HS-5 (cell line): Measurements from ENCODE around the gene STAT1.
A peak's percentile ranks its signal among the peaks of the same experiment; 100 is the strongest.
"Not testable (repeated sequence)": the region's sequence is repeated elsewhere in the genome, so short reads cannot be mapped to it uniquely, and the experiment has no call there.

Experiments used
- DNase-seq: peaks from one replicate; pipeline ENCODE4 v3.0.0-alpha.2; 2012; ENCODE audit warnings: low read depth

Gene STAT1

DNA sequence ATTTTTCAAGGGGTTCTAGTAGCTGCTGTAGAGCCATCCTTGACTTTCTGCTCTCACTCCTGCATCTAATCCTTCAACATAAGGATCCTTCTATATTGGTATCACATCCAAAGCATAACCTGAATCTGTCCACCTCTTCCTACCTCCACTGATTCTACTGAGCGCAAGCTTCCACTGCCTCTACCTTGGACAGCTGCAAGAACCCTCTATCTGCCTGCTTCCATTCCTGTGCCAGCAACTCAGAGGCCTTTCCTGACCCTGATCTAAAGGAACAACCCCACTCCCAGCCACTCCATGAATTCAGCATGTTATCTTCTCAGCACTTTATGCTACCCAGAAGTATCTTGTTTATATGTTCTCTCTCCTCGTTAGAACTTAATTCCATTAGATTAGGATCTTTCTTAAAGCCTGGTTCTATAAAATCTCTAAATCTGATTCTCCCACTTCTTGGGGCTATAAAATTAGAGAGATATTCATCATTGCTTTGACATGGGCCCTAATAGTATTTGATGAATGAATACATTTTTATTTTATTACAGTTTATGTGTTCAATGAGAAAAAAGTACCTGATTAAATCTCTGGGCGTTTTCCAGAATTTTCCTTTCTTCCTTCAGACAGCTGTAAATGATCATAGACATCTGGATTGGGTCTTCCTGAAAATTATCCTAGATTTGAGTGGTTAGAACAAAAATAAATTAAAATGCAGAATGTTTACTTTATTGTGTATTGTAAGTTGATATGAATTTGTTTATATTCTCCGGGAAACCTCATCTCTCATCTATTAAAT lies 6.8 kb downstream of the STAT1 start:
- no peak for DNase-seq

DNA sequence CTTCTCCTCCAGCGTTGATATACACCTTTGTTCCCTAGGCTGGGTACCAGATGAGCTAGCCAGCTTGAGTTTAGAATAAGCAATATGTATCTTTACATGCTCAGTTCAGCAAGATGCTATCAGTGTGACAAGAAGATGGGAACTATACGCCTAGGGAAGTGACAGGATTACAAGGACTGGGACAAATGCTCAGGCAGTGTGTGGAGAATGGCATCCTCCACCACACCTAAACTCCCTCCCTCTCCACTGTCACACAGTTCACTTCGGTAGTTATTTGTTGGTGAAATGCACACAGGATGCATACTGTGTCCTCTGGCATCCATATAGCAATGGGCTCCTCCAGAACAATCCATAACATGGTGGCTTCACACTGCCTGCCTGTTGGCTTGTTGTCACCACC lies 7.7 kb downstream of the STAT1 start:
- no peak for DNase-seq

DNA sequence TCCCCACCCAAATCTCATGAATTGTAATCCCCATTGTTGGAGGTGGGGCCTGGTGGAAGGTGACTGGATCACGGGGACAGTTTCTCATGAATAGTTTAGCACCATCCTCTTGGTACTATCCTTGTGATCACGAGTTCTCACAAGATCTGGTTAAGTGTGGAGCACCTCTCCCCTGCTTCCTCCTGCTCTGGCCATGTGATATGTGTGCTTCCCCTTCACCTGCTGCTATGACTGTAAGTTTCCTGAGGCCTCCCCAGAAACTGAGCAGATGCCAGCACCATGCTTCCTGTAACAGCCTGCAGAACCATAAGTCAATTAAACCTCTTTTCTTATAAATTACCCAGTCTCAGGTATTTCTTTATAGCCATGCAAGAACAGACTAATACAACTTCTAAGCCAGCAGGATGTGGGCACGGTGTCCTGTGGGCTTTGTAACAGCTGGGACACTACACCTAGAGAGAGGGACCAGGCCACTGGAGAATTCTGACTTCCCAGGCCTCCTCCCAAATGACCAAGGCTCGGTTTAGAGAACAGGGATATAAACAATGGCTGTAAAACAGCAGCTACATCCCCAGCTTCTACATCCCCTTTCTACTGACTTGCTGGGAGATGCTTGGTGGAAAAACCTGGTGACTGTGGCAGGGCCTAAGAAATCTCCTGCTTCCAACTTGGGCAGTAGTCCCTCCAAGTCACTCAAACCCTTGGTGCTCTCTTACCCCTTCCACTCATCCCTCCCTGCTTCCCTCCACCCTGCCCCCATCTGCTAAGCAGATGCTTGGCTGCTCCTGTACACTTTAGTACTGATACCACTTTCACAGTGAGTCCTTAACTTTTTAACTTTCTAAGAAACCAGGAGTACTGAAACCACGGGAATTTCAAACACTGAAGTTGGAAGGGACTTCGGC lies 10.3 kb downstream of the STAT1 start:
- DNase-seq, result no peak

DNA sequence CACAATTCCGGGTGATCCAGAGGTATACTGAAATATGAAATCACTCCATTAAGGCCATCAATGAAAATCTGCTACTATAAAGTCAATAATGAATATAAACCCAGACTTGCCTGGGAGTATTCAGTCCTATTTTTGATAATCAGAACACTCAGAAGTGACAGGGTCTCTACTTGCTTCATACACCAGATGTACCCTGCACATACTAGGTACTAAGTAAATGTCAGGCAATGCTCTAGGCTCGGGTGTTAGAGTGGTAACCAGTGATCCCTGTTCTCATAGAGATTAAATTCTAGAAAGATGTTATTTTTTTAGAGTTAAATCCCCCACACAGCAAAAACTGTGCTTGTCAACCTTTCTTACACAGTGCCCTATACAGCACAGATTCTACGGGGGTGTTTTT lies 12.3 kb downstream of the STAT1 start:
- DNase-seq, result no peak

DNA sequence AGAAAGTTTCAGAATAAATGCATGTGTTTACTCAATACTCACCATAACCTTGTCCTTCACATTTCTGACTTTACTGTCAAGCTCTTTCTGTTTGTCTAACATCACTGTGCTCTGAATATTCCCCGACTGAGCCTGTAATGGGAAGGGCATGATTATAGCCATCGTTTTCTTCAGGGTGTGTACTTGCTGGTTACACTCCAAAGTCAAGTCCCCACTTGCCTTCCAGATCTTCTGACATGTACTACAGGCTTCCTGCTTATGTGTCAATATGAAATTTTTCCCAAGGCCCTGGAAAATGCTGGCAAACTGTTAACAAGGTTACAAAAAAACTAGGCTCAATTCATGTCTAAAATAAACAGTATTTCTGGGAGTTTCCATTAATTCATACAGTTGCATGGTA lies 12.9 kb downstream of the STAT1 start:
- no peak for DNase-seq

DNA sequence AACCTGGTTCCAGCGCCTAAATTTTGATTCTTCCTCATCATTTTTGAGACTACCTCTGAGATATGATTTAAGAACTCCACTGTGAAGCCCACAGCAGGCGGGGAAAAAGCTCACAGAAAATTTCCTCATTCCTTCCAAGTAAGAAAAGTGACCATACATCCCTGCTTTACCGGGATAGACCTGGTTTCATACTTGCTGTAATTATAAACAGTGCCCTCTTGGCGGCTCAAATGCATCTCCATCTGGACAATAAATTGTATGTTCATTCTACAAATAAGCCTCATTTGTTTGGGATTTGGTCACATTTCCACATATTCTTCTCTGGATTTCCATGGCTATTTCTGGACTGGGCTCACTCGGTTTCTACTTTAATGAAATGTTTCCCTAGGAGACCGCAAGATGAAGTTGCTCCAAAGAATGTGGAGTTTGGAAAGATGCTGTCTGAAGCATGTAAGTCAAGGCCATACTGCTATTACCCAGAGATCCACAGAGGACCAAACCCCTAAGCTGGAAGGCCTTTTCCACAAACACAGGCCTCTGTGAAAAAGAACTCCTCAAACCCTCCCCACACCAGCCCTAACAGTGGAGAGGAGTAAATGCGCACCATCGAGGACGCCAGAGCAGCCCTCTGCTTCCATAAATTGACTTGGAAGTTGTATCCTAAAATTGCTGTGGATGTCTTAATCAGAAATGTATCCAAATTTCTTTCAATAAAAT lies 13.9 kb downstream of the STAT1 start:
- DNase-seq, result no peak

DNA sequence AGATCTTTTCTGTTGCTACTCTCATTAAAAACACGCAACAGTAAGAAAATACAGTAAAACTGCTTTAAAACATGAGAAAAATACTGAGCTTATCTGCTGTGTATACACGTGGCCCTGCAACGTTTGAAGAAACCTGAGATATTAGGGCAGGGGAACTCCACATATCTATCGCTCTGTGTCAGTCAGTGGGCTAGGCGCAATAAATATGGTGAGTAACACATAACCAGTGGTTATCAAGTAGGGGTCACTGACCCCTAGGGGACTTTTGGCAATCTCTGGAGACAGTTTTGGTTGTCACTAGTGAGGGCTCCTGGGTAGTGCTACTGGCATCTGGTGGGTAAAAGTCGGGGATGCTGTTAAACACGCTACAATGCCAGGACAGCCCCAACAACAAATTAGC lies 14.9 kb downstream of the STAT1 start:
- no peak for DNase-seq

DNA sequence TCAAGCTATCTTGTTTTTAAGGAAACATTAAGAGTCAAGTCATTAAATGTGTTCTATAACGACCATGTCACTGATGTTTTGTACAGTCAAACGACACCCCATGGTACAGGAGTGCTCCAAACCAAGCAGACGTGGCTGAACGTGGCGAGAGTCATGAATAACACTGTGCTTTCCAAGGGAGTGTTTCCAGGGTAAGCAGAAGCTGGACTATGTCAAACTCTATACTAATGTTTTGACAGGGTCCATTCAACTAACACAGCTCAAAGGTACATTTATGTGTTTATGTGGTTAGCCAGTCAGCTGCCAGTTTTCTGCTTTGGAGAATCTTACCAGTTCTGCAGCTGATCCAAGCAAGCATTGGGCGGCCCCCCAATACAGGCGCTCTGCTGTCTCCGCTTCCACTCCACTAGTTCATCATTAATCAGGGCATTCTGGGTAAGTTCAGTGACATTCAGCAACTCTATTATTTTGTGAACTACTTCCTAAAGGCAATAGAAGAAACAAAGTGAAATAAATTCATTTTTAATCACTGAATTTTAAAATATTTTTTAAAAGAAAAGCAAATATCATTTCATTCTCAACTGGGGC lies 16.4 kb downstream of the STAT1 start:
- no peak for DNase-seq

DNA sequence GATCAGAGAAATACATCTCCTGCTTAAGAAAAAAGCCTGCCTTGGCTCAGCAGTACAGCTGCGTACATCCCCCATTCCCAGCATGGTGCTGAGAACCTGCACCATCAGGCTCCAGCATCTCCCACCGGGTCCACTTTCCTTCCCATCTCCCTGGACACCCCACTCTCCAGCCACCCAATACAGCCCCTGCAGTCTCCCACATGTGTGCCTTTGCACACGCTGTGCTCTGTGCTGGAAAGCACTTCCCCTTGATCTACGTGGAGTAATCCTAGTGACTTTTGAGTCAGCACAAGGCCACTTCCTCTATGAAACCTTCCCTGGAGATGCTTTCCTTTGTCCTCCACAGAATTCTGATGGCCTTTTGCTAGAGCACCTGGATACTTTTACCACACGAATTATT lies 17.0 kb downstream of the STAT1 start:
- no peak for DNase-seq

DNA sequence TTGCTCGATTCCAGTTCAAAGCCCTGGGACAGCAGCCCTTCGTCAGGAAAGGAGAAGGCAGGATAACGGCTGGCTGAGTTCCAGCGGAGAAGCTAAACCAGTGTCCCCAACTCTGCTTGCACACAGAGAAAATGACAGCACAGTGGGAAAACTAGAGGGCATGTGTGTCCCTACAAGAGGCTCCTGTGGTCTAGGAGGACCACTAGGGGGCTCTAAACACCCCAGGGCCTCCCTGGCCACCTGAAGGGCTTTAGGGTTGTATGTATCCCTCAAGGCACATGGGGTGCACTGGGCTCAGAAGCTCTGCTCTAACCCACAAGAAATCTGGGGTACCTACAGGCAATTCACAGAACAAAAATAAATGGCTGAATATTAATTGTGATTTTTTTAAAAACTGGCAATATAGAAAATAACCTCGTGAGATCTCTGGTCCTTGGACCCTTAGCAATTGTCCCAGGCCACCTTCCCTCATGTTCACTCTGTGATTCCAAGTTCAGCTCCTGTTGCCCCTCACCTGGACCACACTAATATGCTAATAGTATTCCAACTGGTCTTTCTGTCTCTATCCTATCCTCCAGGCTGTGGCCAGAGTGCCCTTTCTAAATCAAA lies 17.5 kb downstream of the STAT1 start:
- no peak for DNase-seq

DNA sequence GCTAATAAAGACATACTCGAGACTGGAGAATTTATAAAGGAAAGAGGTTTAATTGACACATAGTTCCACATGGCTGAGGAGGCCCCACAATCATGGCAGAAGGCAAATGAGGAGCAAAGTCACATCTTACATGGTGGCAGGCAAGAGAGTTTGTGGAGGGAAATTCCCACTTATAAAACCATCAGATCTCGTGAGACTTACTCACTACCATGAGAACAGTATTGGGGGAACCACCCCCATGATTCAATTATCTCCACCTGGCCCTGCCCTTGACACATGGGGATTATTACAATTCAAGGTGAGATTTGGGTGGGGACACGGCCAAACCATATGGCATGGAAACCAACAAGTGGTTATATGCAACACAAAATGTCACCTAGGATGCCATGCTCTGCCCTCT lies 18.7 kb downstream of the STAT1 start:
- not testable (repeated sequence) for DNase-seq

DNA sequence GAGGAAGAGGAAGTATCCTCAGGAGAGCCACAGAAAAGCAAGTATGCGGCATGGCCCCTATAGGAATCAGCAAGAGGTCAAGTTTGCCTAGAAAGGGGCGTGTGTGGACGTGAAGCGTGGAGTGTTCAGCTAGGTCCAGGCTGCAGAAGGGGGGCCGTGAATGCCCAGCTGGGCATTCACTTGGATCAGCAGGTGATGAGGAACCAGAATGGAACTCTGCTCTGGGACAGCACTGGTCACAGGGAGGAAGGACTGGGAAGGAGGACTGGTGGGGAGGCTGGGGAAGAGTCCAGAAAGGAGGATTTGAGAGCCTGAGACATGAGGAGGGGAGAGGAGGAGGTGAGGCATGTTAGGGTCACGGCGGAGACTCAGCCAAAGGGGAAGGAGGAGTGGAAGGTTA lies 19.8 kb downstream of the STAT1 start:
- no peak for DNase-seq

DNA sequence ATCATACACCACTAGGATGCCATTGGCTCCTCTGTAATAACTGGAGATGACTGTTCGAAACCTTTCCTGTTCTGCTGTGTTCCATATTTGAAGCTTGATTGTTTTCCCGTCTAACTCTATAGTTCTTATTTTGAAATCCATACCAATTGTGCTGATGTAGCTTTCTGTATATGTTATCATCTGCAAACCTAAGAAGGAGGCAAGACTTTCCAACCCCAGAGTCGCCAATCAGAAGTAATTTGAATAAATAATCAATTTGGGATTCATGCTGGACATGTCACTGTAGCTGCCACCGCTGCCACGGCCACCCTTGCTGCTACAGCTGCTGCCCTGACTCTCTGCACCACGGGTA lies 20.7 kb downstream of the STAT1 start:
- DNase-seq, result no peak

DNA sequence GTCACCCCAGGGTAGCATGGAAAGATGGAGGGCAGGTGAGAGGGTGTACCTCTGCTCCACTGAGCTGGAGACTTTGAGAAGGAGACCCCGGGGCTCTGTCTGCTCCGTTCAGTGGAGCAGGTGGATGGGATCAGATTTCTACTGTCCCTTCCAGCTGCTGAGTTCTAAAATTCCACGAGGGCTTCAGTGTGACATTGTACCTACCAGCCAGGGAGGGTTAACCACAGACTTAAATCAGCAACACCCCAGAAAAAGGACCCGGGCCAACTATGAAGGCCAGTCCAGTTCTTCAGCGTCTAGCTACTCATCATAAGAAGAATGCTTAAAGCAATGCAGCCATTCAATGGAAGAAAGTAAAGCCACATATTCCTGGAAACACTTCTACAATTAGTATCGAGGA lies 23.8 kb downstream of the STAT1 start:
- no peak for DNase-seq

DNA sequence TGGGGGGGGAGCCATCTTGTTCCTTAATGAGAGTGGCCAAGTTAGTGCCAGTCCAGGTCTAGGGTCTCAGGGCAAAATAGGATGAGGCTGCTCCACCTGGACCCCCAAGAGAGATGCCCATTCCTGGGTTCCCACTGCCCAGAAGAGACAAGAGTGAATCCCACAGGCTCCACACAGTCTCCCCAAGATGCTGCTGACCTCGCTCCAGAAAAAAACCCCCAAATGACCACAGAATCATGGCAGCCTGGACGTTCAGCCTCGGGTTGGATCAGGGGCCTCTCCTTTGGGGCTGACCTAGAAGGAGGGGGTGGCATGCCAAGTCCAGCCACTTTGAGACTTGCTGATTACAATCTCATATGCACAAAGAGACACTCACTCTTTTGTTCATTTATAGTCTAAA lies 25.1 kb downstream of the STAT1 start:
- DNase-seq, result no peak

DNA sequence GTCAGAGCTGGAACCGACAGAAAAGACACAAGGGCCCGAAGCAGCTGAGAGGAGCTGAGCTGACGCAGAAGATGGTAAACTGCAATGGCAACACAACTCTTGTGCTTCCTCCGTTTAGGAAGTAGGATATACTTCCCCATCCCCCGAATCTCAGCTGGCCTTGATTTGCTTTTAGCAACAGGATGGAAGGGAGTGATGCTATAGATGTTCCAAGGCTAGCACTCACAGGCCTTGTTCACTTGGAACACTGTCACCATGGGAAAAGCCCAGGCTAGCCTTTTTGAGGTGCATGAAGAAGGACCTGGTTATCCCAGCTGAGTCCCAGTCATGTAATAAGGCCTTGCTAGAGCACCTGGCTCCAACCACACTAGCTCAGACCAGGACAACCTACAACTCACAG lies 26.0 kb downstream of the STAT1 start:
- no peak for DNase-seq

DNA sequence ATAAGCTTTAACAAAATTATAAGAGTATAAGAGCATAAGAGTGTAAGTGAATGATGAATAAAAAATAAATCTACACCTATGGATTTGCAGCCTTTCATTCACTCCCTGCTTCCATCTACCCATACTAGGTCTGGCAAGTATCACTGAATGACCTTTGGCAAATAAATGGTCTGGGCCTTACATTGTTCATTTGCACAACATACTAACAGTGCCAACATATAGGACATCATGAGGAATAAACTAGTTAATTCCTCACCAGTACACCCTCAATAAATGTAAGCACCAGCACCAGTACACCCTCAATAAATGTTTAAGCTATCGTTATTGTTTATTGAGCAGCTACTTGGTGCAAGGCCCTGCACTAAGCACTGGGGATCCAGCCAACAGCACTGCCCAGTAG lies 26.9 kb downstream of the STAT1 start:
- DNase-seq, result no peak

DNA sequence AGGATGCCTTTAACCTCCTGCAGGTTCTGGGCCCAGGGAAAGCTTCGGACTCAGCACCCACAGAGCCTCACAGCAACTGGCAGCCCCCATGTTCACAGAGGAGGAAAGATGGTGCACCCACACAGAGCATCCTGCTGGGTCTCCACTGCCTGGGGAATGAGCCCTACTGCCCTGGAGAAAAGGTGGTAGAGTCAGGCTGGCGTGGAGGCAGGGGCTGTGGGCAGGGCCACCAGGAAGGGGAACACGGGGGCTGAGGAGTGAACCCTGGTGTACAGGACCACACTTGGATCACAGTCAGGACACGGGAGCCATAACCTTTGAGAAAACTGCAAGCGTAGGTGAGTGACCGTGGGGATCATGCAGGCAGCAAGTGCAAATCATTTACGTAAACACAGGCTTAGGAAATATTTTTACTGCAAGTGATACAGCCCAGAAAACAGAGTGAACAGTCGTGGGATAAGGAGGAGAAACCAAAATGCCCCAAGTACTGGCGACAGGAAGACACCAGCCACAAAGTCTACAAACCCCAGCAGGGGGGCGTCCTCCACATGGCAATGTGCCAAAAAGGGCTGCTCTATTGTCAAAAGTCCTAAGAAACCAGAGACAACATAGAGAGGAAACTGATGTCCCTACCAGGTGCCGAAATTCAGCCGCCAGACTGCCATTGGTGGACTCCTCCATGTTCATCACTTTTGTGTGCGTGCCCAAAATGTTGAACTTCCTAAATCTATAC lies 27.6 kb downstream of the STAT1 start:
- no peak for DNase-seq

DNA sequence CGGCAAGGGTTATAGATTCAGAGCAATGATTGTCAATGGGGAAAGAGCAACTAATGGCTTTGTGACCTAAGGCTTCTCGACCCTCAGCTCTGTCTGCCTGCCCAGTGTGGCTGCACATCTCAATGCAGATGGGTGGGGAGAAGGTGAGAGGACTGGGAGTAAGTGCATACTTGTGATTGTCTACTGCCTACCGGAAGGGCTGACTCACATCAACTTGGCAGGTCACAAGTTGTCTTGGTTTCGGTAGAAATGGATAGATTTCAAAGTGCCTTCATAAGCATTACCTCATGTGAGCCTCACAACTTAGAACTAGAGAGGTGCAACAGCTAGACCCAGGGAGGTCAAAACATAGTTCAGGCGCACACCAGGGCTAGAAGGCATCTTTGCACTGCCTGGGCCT lies 29.4 kb downstream of the STAT1 start:
- peak; percentile 37 for DNase-seq

DNA sequence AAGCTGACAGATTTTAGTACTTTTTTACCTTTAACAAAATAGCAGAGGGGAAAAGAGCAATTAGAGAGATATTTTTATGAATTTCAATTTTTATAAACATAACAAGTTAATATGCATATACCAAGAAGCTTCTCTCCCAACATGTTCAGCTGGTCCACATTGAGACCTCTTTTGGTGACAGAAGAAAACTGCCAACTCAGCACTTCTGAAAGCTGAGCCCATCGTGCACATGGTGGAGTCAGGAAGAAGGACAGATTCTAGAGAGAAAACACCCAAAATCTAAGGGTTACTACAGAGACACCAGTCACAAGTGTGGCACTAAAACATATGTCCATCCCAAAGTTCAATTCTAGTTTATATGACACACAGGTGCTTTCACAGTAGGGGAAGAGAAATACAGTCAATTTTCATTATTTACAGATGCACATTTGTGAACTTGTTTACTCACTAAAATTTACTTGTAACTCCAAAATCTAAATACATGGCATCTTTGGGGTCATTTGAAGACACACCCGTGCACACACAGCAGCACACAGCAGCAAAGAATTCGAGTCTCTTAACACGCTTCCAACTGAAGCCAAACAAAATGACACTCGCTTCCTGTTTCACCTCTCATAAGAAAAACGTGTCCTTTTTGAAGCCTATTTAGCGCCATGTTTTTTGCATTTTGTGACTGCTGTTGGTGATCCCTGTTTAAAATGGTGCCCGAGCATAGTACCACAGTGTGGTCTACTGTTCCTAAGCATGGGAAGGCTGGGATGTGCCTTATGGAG lies 31.5 kb downstream of the STAT1 start:
- no peak for DNase-seq

DNA sequence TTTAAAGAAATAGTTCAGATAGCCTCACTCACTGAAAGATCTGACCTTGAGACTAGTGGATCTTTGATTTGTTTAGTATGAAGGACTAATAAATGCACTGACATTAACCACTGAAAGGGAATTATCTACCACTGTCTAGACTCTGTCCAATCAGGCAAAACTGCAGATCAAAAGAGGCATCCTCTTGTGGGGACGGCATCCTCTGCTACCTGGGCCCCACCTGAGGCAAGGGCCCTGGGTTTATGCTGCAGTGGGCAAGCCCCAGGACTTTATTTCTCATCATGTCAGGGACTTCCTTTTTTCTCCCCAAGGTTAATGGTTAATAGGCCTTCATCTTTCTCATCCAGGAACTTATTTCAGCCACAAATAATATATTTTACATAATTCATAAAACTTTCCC lies 32.2 kb downstream of the STAT1 start:
- DNase-seq, result no peak
